K562 (cell line): ENCODE measurements around the gene MBOAT7. TPM values are rescaled to one million over a fixed set of nuclear protein-coding genes. Genes with fewer than 3 reads are reported as not detected.
A peak's percentile ranks its signal among the peaks of the same experiment; 100 is the strongest.

Experiments
- CBX2 ChIP-seq: fragments of 200-600 bp; sonication (generic); IDR thresholded peaks from one replicate; pipeline ENCODE4 v1.6.1; 2012; ENCODE audit warnings: mild to moderate bottlenecking, low read length, inconsistent platforms; ENCODE audit not compliant: insufficient read depth, poor library complexity, severe bottlenecking
- FOXJ2 ChIP-seq: fragments of 200-800 bp; sonication (Bioruptor generic); IDR thresholded peaks from 2 replicates; pipeline ENCODE4 v1.6.1; 2016; ENCODE audit warnings: missing genetic modification characterization, missing compliant biosample characterization
- KAT8 ChIP-seq: fragments of 450-650 bp; IDR thresholded peaks from 2 replicates; pipeline ENCODE4 v1.6.1; 2016; ENCODE audit warnings: low read depth, mild to moderate bottlenecking
- LARP7 ChIP-seq: fragments of 450-650 bp; IDR thresholded peaks from 2 replicates; pipeline ENCODE4 v1.6.1; 2016
- MTF1 ChIP-seq: fragments of 250-450 bp; sonication (Bioruptor Pico); IDR thresholded peaks from 2 replicates; pipeline ENCODE4 v1.9.0; 2021; ENCODE audit warnings: moderate library complexity, mild to moderate bottlenecking, inconsistent platforms, borderline replicate concordance
- PCBP2 ChIP-seq: fragments of 200-400 bp; formaldehyde crosslinking; IDR thresholded peaks from 2 replicates; pipeline ENCODE4 v1.6.1; 2018; ENCODE audit warnings: low read length, low read depth, mild to moderate bottlenecking, moderate library complexity; ENCODE audit not compliant: poor library complexity, severe bottlenecking
- PHF20 ChIP-seq: fragments of 450-650 bp; IDR thresholded peaks from 2 replicates; pipeline ENCODE4 v1.6.1; 2018; ENCODE audit not compliant: partially characterized antibody
- POLR3G ChIP-seq: IDR thresholded peaks from 2 replicates; pipeline ENCODE4 v1.6.1; 2011; ENCODE audit not compliant: insufficient read length, insufficient replicate concordance; ENCODE audit errors: extremely low read depth
- RBM17 ChIP-seq: fragments of 200-400 bp; formaldehyde crosslinking; IDR thresholded peaks from 2 replicates; pipeline ENCODE4 v1.6.1; 2017; ENCODE audit warnings: low read depth, mild to moderate bottlenecking, low read length, borderline replicate concordance
- ZNF124 ChIP-seq: sonication (generic); formaldehyde crosslinking; IDR thresholded peaks from 2 replicates; pipeline ENCODE4 v1.8.1; 2022; ENCODE audit warnings: missing genetic modification reagents
- polyA plus RNA-seq, 8 experiments: library from polyadenylated mRNA; depleted of rRNA in 4 of 8; stranded (reverse) in 5 of 8; unstranded in 3 of 8; fragments of >200 nt; fragmentation: Nextera tagmentation in 2 of 8; fragmentation: Illumina TruSeq in 1 of 8; extraction: Ambion mirVana in 2 of 8; extraction: Trizol in 1 of 8; gene quantifications; 2 replicates each; pipeline versions ENCODE4 v1.2.1 to v1.2.3, GENCODE V29; 2011 to 2014; ENCODE audit warnings: inconsistent platforms in 1 of 8, missing spikeins in 1 of 8
- total RNA-seq, 7 experiments: library from RNA; depleted of rRNA in 6 of 7; stranded (reverse); fragments of >200 nt in 6 of 7; fragmentation: Illumina TruSeq in 2 of 7; extraction: Trizol in 2 of 7; gene quantifications; 2 replicates each; pipeline versions ENCODE4 v1.2.1 to v1.2.3, GENCODE V29; 2011 to 2021; ENCODE audit warnings: low replicate concordance in 1 of 7
- TF ChIP-seq, protein P1 (sequence below): fragments of 250-450 bp; sonication (Bioruptor Pico); IDR thresholded peaks from 2 replicates; pipeline ENCODE4 v1.8.0; 2021; ENCODE audit warnings: moderate library complexity, mild to moderate bottlenecking, inconsistent platforms
- TF ChIP-seq, protein P2 (sequence below), 2 experiments: fragments of 450-650 bp in 1 of 2; sonication (generic) in 1 of 2; formaldehyde crosslinking in 1 of 2; IDR thresholded peaks in 1 of 2; conservative IDR thresholded peaks in 1 of 2; 2 replicates each; pipeline versions ENCODE4 v1.6.1 to v1.8.1; 2016 to 2023; ENCODE audit warnings: mild to moderate bottlenecking in 2 of 2, moderate library complexity in 2 of 2, inconsistent platforms in 1 of 2, missing genetic modification reagents in 1 of 2
- TF ChIP-seq, protein P3 (sequence below), 2 experiments: fragments of 450-650 bp; IDR thresholded peaks; 2 replicates each; pipeline ENCODE4 v1.6.1; 2016
- TF ChIP-seq, protein P4 (sequence below), 3 experiments: fragments of 200-800 bp in 1 of 3; fragments of 250-450 bp in 1 of 3; fragments of 450-650 bp in 1 of 3; sonication (Bioruptor Pico) in 1 of 3; sonication (Bioruptor generic) in 1 of 3; formaldehyde crosslinking in 1 of 3; IDR thresholded peaks; 2 replicates each; pipeline versions ENCODE4 v1.6.1 to v1.8.0; 2016 to 2022; ENCODE audit warnings: mild to moderate bottlenecking in 2 of 3, missing genetic modification characterization in 2 of 3, missing compliant biosample characterization in 1 of 3, moderate library complexity in 1 of 3
- TF ChIP-seq, protein P5 (sequence below): IDR thresholded peaks from 3 replicates; pipeline ENCODE4 v1.6.1; 2011; ENCODE audit warnings: borderline replicate concordance, mild to moderate bottlenecking, moderate library complexity; ENCODE audit not compliant: insufficient read length; ENCODE audit errors: extremely low read depth

Gene MBOAT7
- total and polyA plus RNA-seq, 9 of the 15 experiments (the other 6 are each of a cell fraction or from before 2014, with no cell fraction given): 1.4 to 153 (median 56.1) TPM

DNA sequence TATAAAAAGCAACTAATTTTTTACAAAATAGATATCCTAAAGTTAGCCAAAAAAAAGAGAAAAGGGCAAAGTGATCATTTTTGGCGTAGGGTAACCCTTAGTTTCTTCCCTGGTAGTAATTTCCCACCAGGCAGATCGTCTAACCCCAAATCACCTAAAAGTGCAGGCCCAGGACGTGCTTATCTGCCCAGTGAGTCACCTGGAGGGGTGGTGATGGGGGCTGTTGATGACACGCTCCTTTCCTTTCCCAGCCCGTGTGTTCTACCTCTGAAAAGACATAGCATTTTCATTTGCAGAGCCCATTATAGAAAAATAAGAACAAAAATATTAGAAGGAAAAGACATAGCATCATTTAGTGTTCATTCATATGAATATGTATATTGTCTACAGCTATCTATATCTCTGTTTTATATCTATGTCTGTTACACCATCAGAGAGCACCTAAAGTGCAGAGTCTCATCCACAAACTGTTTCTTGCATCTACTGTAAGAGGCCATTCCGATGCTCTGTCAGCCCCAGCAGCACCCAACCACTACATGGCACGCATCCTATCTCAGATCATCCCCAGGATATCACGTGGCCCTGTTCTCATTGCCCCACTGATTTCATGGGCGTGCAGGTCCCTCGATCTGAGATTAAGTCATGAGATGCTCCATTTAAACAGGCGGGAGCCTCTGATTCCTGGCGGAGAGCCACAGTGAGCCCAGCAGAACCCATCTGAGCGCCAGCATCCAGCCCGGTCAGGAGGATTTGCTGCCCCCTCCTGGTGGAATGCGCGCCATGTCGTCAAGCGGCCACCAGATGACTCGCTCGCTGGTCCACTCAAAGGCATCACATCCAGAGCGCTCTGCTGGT lies 41.9 kb upstream of the MBOAT7 start (continued):
- TF ChIP-seq, protein P1, sequence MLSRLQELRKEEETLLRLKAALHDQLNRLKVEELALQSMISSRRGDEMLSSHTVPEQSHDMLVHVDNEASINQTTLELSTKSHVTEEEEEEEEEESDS: no peak
- no peak for TF ChIP-seq PCBP2
- no peak for TF ChIP-seq KAT8
- TF ChIP-seq, protein P2, sequence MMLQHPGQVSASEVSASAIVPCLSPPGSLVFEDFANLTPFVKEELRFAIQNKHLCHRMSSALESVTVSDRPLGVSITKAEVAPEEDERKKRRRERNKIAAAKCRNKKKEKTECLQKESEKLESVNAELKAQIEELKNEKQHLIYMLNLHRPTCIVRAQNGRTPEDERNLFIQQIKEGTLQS (IDR thresholded peaks at IDR 0.05): peak; percentile 64
- TF ChIP-seq, protein P2 (CRISPR knock-in tag; conservative IDR thresholded peaks at IDR 0.05): no peak
- TF ChIP-seq, protein P3, sequence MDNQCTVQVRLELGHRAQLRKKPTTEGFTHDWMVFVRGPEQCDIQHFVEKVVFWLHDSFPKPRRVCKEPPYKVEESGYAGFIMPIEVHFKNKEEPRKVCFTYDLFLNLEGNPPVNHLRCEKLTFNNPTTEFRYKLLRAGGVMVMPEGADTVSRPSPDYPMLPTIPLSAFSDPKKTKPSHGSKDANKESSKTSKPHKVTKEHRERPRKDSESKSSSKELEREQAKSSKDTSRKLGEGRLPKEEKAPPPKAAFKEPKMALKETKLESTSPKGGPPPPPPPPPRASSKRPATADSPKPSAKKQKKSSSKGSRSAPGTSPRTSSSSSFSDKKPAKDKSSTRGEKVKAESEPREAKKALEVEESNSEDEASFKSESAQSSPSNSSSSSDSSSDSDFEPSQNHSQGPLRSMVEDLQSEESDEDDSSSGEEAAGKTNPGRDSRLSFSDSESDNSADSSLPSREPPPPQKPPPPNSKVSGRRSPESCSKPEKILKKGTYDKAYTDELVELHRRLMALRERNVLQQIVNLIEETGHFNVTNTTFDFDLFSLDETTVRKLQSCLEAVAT (IDR thresholded peaks at IDR 0.05): no peak
- TF ChIP-seq PHF20: no peak
- TF ChIP-seq LARP7: no peak
- no peak for TF ChIP-seq ZNF124 (CRISPR knock-in tag)
- no peak for TF ChIP-seq POLR3G
- TF ChIP-seq FOXJ2: peak; percentile 29; the same call in 1 of the 2 replicates
- no peak for TF ChIP-seq MTF1 (CRISPR knock-in tag)
- TF ChIP-seq, protein P4, sequence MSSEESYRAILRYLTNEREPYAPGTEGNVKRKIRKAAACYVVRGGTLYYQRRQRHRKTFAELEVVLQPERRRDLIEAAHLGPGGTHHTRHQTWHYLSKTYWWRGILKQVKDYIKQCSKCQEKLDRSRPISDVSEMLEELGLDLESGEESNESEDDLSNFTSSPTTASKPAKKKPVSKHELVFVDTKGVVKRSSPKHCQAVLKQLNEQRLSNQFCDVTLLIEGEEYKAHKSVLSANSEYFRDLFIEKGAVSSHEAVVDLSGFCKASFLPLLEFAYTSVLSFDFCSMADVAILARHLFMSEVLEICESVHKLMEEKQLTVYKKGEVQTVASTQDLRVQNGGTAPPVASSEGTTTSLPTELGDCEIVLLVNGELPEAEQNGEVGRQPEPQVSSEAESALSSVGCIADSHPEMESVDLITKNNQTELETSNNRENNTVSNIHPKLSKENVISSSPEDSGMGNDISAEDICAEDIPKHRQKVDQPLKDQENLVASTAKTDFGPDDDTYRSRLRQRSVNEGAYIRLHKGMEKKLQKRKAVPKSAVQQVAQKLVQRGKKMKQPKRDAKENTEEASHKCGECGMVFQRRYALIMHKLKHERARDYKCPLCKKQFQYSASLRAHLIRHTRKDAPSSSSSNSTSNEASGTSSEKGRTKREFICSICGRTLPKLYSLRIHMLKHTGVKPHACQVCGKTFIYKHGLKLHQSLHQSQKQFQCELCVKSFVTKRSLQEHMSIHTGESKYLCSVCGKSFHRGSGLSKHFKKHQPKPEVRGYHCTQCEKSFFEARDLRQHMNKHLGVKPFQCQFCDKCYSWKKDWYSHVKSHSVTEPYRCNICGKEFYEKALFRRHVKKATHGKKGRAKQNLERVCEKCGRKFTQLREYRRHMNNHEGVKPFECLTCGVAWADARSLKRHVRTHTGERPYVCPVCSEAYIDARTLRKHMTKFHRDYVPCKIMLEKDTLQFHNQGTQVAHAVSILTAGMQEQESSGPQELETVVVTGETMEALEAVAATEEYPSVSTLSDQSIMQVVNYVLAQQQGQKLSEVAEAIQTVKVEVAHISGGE (CRISPR knock-in tag; IDR thresholded peaks at IDR 0.05): 0 out of 6 replicates have a peak, but pooled peaks of 1 of the 3 experiments have one; percentile 2
- TF ChIP-seq, protein P5, sequence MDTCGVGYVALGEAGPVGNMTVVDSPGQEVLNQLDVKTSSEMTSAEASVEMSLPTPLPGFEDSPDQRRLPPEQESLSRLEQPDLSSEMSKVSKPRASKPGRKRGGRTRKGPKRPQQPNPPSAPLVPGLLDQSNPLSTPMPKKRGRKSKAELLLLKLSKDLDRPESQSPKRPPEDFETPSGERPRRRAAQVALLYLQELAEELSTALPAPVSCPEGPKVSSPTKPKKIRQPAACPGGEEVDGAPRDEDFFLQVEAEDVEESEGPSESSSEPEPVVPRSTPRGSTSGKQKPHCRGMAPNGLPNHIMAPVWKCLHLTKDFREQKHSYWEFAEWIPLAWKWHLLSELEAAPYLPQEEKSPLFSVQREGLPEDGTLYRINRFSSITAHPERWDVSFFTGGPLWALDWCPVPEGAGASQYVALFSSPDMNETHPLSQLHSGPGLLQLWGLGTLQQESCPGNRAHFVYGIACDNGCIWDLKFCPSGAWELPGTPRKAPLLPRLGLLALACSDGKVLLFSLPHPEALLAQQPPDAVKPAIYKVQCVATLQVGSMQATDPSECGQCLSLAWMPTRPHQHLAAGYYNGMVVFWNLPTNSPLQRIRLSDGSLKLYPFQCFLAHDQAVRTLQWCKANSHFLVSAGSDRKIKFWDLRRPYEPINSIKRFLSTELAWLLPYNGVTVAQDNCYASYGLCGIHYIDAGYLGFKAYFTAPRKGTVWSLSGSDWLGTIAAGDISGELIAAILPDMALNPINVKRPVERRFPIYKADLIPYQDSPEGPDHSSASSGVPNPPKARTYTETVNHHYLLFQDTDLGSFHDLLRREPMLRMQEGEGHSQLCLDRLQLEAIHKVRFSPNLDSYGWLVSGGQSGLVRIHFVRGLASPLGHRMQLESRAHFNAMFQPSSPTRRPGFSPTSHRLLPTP: no peak
- TF ChIP-seq CBX2: no peak
- TF ChIP-seq RBM17: no peak
